Left renal cortex interstitium (tissue), 4 donors: ENCODE results near the gene TPM4. TPM values are rescaled to one million over a fixed set of nuclear protein-coding genes. Genes with fewer than 3 reads are reported as not detected.
"Not testable (repeated sequence)": the region's sequence is repeated elsewhere in the genome, so short reads cannot be mapped to it uniquely, and the experiment has no call there.

ENCODE experiments used
- DNase-seq, 4 donors: peaks; one replicate each; pipeline ENCODE4 v3.0.0-alpha.2; 2013; ENCODE audit warnings: low read depth in 4 of 4, low spot score in 2 of 4, missing footprints in 1 of 4
- polyA plus RNA-seq, 4 donors: library from polyadenylated mRNA; unstranded; fragments of 120-200 nt; gene quantifications; one replicate each; pipeline ENCODE4 v1.2.1, GENCODE V29; 2013; ENCODE audit not compliant: insufficient read length in 4 of 4

Gene TPM4
- polyA plus RNA-seq, 4 donors: 492 to 552 (median 526) TPM

GRCh38 chr19:16070366-16070990 is 5.8 kb upstream of the TPM4 start:
- DNase-seq: no peak

GRCh38 chr19:16071072-16071691 is 5.1 kb upstream of the TPM4 start:
- DNase-seq: no peak

DNA sequence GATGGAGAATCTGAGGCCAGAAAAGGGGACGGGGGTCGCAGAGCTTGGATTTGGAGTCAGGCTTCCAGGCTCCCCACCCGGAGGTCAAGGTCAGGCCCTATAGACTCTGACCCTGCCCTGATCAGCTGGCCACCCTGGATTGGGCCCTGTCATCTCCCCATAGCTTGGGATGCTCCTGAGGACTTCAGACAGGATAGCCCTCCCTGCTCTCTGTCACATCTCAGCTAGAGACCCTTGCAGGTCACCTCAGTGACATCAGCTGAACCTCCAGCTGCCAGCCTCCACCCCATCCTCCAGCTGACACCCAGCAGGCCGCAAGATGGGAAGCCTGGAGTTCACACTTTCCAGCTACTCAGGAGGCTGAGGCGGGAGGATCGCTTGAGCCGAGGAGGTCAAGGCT is 2.8 kb upstream of the TPM4 start:
- no peak for DNase-seq

- DNase-seq: no peak
Measured at GRCh38 chr19:16073988-16074387, 2.3 kb upstream of the TPM4 start.

- no peak for DNase-seq
Measured at GRCh38 chr19:16074488-16075365, 1.6 kb upstream of the TPM4 start.

GRCh38 chr19:16075430-16076153 is 703 bp upstream of the TPM4 start:
- DNase-seq: no peak

- DNase-seq: no peak
Measured at GRCh38 chr19:16076958-16077611, 790 bp downstream of the TPM4 start.

GRCh38 chr19:16077984-16078758 is 1.9 kb downstream of the TPM4 start:
- DNase-seq: no peak

DNA sequence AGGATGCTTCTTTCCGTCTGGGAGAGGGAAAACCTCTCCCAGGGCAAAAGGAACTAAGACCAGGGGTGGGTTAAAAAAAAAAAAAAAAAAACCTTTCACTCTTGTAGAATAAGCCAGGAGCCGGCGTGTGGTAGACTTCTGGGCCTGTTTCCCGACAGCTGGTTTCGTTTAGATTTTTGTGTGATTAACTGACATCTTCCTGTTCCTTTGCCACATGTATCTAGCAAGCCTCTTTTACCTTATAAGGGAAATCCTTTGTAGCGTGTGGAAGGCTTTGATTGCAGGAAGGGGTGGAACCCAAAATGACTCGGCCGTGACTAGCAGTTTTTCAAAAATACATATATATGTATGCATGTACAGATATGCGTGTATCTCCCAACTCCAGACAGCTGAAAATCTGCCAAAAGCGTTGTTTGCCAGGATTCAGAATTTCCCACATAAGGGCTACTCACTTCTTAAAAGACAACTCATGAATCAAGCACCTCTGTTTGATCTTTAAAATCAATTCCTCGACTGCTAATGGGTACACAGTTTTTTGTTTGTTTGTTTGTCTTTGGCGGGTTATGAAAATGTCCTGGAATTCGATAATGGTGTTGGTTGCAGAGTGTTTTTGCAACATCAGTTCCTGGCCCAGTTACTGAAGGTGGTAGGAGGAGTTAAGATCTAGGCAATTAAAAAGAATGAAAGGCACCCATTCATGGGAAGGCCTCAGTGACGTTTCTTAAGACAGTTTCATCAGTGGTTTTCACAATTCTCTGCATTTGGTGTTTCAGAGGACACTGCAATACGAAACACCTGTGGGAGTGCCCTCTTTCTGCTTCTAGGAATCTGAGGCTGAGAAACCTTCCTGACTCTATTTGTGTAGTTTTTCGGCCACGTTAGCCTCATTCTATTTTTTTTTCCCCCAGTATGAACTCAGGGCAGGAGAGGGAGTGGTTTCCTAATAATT is 2.7 kb downstream of the TPM4 start:
- peak in 3 of 4 donors; percentile 70 to 89 (median 81) for DNase-seq

DNA sequence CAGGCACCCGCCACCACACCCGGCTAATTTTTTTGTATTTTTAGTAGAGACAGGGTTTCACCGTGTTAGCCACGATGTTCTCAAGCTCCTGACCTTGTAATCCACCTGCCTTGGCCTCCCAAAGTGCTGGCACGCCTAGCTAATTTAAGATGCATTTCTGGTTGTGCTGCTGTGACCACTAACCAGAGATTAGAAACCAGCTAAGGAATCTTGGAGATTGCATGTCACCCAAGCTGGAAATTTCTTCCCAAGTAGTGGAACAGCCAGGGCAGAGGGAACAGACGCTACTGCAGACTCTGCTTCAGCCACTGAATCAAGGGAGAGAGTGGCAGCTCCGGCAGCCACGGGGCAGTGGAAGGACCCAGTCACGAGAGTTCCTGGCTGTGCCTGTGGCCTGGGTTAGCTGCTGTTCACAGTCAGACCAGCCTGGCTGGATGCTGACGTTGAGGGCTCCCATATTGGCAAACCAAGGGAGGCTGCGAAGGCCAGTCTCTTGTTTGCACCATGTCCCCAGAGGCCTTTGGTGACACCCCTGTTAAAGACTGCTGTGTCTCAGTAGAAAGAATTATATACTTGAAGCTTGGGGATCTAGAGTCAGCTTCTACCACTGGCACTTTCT is 7.9 kb downstream of the TPM4 start:
- DNase-seq: no peak

GRCh38 chr19:16085115-16085514 is 8.8 kb downstream of the TPM4 start:
- DNase-seq: no peak

GRCh38 chr19:16087404-16087803 is 11.1 kb downstream of the TPM4 start:
- DNase-seq: not testable (repeated sequence)

GRCh38 chr19:16087940-16088339 is 11.6 kb downstream of the TPM4 start:
- DNase-seq: no peak

DNA sequence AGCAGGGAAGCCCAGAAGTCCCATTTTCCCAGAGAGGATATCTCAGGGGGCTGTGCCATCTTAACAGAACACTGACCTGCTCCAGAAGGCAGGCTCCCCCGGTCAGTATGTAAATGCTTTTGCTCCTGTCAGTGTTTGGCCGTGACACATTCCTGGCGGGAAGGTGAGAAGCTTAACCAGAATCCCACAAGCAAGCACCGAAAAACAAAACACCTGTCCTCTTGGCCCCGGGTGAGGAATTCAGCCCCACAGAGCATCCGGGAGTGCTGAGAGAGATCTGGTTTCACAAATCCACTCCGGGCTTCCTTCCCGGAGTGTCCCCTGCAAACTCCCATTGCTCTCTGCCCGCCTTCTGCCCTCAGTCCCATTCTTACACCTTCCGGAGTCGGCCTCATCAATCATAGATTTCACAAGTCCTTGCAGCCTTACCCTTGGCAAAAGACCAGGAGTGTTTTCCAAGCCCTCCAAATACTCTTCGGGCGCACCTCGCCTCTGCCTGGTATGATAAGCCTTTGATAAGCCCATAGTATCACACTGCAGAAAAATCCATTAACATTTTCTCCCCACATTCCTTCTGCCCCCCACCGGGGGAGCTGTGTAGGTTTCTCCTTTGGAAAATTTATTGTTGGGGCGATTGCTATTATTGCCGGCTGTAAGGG is 12.2 kb downstream of the TPM4 start:
- DNase-seq: no peak

DNA sequence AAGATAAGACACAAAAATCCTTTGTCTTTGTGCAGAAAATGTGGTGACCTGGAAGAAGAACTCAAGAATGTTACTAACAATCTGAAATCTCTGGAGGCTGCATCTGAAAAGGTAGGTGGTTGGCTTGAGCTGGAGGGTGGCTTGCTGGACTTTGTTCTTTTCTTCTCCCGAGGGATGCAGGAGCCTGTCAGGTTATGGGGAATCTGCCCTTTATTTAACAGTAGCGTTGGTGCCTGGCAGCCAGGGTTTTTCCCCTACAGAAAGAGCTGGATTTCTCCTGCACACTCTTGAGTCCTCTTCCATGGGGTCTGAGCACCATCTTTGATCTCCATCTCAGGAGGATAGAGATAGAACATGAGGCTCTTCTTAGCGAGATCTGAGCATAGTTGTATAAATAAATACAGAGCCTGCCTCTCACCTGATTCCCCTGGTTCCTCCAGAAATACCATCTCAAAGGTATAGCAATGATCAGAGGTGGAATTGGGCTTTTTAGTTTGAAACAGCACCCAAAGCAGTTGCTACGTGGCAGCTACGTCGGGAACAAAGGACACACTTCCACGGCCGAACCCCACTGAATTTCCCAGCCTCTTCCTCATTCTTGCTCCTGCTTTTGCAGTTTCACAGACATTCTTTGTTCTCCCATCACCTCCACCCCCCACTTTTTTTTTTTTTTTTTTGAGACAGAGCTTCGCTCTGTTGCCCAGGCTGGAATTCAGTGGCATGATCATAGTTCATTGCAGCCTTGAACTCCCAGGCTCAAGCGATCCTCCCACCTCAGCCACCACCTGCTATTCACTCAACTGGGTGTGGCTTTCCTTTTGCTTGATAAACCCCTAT is 12.9 kb downstream of the TPM4 start:
- no peak for DNase-seq

- no peak for DNase-seq
Measured at GRCh38 chr19:16091546-16092475, 15.5 kb downstream of the TPM4 start.
